DOHH2 (cell line): ENCODE measurements around the gene DDIAS.
"Not testable (repeated sequence)": the region's sequence is repeated elsewhere in the genome, so short reads cannot be mapped to it uniquely, and the experiment has no call there.

ENCODE experiments used
- CTCF ChIP-seq: fragments of 200-600 bp; sonication (generic); IDR thresholded peaks from one replicate; pipeline ENCODE4 v1.5.1; 2014; ENCODE audit warnings: antibody characterized with exemption, mild to moderate bottlenecking, low read depth, low read length; ENCODE audit not compliant: poor library complexity, severe bottlenecking
- EZH2phosphoT487 ChIP-seq: fragments of 200-600 bp; sonication (generic); IDR thresholded peaks from 2 replicates; pipeline ENCODE4 v1.6.1; 2017; ENCODE audit warnings: borderline replicate concordance, mild to moderate bottlenecking, antibody characterized with exemption, low read length, moderate library complexity, mixed read lengths

- TF ChIP-seq CTCF, EZH2phosphoT487: not testable (repeated sequence)
These were observed 21.0 kb downstream of the DDIAS start for GRCh38 chr11:82922396-82923173.
